GM15510 (cell line): ENCODE results near the gene NHS.

ENCODE experiments used
- POLR2A ChIP-seq: IDR thresholded peaks from 3 replicates; pipeline ENCODE4 v1.6.1; 2011; ENCODE audit warnings: borderline replicate concordance; ENCODE audit not compliant: insufficient read length; ENCODE audit errors: extremely low read depth

The NHS gene

DNA sequence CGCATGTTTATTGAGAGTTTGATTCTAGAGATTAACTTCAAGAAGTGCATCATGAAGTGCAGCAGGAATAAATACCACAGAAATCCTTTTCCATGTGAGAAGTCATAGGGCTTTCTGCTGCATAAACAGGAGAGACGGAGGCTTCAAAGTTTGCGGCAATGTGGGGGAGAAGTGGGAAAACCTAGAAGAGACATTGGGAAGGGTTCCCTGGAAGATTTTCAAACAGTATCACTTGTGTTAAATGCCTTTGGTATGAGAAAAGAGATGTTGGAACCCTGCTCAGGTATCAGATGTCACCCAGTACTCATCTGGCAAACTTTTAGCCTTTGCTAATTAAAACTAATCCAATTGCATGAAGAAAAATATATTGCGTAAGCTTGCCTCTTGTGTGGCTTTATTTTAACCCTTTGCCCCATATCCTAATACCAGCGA lies 15.4 kb downstream of the NHS start:
- TF ChIP-seq POLR2A = no peak

DNA sequence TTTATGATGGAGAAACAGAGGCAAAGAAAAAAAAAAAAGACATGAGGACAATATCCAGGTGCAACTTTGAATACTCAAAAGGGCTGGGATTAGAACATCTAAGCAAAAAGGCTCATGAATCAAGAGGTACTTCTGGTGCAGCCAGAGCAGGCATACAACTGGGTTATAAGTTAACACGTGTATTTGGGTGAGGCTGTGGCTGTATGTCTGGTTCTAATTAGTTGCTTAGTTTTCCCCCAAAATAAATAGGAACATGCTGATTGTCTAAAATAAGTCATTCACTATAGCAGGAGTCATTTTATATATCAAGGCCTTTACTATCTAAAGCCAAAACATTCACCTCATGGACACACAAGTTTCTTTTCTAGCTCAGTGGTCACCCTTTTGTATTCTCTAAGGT lies 20.2 kb downstream of the NHS start:
- TF ChIP-seq POLR2A = no peak

DNA sequence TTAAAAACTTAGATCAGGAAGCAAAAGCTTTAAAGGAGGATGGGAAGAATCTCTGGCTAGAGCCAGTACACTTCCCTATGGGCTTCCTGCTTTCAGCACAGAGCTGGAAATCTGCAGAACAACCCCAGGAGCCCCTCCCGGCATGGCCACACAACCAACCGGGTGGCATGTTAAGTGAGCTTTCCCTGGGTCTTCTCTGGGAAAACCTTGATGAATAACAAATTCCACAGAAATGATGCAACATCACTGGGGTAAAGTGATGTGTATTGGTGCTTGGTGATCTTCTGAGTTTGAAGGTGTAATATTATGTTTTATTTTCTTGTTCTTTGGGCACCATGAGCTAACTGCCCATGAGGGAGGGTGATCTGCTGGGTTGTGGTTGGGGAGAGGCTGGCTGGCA lies 22.1 kb downstream of the NHS start:
- TF ChIP-seq POLR2A = no peak

DNA sequence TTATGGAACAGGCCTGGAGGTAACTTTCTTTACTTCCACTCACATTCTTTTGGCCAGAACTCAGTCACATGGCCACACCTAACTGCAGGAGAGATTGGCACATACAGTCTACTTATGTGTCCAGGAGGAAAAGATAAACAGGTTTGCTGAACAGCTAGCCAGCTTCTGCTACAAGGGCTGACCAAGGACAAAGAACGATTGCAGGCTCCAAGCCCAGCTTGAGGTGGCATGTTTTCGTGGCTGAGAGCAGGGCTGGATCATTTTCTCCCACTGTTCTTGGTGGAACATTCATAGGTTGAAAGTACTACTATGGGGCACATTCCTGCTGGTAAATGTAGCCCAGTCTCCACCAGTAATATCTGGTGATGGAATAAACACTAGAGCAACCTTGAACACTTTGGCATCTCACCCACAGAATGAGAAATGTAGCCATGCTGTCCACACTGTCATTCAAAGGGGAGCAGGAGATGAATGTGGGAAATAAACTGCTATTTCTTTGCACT lies 28.2 kb downstream of the NHS start:
- TF ChIP-seq POLR2A = no peak

DNA sequence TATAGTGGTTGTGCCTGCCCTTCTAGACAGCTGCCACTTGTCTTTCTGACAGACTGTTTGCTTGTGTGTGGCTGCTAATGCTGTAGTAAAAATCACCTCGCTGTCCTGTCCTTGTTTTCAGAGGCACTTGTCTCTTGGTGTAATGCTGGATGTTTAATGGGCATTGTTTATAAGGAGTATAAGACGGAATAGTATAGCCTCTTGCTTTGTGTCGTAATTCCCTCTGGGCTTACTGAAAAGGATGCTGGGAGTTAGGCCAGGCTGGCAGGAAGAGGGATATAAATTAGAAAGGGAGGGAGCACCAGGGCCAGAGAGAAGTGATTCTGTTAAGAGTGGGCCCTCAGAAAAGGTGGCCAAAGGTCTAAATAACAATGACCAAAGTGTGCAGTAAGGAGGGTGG lies 29.0 kb downstream of the NHS start:
- no peak for TF ChIP-seq POLR2A

DNA sequence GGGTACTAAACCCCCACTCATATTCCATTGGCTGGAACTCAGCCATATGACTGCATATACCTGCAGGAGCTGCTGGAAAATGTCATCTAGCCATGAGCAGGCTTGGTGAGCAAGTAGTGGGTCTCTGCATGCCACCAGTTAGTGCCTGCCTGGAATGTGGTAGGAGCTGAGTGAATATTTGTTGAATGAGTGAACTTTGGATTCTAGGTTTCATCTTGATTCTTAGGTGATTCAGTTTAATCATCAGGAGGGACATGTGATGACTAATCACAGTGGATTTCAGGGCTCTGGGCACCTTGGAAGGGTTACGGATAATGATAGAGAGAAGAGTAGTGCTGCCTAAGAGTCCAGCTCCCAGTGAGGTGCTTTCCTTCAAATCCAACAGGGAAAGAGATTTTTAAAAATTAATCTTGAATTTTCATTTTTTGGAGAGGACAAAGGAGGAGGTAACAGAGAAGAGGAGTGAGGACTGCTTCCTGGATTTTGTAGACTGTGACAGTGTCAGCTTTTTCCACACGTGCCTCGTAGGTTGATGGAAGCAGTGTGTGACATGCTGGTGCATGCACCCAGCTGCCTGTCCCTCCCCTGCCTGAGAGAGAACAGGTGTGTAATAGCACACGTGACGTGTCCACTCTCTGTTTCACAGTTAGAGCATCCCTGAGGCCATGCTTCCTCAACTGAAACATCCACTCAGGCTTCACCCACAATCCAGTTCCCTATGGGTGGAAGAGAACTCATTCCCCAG lies 30.4 kb downstream of the NHS start:
- no peak for TF ChIP-seq POLR2A

DNA sequence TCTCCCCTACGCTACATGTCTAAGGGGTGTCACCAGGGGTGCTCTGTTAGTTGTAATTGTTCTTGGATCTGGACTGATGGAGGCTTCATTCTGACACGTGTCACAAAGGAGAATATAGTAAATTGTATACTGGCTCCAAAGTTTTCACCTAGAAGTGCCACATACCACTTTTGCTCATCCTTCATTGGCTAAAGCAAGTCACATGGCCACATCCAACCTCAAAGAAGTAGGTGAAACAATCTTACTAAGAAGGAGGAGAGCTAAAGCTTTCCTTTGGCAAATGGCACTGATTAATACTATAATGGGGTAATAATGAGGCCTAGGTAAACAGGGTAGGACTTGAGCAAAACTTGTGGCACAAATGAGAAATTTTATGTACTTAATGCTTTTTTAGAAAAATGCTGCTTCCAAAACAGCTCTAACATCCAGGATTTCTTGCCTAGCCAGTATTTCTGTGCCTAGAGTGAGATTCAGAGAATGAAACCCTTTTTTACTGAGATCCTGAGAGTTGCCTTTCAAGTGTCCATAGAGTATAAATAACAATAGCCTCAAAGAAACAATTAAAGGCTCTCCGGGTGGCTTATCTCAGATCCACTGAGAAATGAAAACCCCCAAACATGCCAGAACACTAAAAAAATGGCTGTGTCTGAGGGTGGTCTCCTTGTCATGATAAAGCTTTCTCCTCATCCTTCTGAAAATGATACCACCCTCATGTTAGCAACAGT lies 34.7 kb downstream of the NHS start:
- TF ChIP-seq POLR2A = no peak

DNA sequence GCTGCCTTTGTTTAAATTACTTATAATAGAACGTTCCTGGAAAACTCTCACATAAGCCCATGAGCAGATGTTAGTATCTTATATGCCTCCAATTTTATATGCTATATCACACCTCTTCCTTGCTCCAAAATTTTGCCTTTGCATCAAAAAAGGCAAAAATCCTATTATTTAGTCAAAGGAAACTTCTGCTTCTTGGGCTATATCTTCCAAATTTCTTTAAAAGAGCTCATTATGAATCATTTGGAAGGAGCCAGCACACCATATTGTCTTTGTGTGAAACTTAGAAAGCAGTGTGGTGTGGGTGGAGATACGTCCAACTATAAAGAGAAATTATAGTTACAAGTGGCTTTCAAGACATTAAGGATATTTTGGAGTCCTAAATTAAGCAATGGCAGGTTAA lies 35.7 kb downstream of the NHS start:
- TF ChIP-seq POLR2A = no peak

DNA sequence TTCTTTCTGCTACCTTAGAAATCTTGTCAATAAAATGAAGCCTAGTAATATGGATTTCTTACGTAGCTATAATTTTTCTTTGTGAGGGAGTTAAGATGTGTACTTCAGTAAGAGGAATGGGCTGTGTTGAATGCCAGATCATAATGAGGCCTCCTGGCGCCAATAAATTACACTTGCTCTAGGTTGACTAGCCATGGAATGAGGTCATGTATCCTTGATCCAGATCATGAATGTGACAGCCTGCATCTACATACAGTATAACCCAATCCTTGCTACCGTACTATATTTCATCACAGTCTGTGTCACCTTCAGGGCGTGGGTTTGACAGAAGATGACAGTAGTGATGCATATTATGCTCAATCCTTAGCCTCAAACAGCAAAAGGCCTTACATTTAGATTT lies 36.2 kb downstream of the NHS start:
- no peak for TF ChIP-seq POLR2A

DNA sequence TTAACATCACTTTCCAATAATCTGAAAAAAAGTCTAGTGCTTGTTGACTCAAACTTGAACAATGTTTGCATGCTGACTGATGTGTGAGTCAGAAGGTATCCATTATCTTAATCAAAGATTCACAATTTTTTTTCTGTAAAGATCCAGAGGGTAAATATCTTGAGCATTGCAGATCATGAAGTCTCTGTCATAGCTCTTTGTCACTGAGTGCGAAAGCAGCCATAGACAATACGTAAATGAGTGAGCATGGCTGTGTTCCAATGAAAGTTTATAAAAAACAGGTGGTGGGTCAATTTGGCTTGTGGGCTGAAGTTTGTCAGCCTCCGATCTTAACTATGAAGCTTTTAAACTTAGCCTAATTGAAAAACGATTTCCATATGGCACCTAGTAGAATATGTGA lies 37.7 kb downstream of the NHS start:
- TF ChIP-seq POLR2A = no peak

DNA sequence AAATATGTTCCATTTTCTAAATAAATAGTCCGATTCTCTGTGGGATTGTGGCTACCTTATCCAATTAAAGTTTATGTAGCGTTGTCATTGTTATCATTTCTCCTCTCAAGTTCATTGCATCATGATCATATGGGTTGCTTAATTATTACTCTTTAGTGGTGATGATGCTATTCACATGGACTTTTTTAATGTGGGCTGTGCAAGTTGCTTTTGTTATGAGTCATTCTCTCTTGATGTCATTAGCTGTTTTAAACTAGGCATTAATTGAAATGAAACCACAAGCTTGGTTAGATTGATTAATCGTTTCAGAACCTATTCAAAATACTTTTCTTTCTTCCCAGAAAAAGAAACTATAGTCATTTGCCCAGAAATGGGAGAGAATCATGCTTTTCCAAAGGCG lies 38.2 kb downstream of the NHS start:
- no peak for TF ChIP-seq POLR2A

DNA sequence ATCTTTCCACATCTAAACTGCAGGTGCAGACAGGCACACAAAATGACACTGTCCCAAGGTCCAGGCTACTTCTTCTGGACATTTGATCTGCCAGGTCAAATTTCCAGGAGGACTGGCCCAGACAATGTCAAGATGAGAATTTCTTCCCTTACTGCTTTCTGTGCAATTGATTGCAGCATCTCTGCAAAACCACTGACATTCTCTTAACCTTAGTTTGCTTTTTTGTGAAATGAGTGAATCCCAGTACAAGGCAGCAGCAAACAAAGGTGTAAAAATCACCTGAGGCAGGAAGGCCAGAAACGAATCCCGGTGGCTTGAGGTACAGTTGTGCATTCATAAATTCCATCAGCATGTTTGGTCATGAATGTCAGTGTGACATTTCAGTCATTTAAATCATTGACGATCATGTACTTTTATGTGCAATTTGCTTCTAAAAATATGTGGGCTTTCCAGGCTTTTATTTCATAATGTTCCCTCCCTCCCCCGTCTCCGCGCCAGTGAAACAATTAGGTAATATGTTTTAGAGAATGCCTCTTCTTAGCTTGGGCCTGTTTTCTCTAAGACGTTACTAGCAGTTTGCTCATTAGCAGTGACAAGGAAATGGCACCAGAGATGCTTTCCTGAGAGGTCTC lies 39.1 kb downstream of the NHS start:
- no peak for TF ChIP-seq POLR2A

DNA sequence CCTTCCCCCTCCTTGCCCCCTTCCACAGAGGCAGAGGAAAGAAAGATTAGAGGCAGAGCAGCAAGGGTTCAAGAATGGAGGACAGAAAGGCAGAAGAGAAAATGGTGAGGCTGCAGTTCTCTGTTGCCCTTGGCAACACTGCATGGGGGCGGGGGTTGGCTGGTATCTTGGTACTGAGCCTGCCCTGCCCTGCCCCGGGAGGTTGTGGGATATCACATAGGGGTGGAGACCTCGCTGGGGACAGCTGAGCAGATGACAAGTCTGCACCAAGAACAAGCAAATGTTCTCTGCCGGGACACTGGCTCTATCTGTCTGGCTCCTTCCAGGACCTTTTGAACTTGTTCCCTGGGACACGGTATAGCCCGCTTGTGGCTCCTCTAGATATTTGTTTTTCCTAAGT lies 39.8 kb downstream of the NHS start:
- no peak for TF ChIP-seq POLR2A

DNA sequence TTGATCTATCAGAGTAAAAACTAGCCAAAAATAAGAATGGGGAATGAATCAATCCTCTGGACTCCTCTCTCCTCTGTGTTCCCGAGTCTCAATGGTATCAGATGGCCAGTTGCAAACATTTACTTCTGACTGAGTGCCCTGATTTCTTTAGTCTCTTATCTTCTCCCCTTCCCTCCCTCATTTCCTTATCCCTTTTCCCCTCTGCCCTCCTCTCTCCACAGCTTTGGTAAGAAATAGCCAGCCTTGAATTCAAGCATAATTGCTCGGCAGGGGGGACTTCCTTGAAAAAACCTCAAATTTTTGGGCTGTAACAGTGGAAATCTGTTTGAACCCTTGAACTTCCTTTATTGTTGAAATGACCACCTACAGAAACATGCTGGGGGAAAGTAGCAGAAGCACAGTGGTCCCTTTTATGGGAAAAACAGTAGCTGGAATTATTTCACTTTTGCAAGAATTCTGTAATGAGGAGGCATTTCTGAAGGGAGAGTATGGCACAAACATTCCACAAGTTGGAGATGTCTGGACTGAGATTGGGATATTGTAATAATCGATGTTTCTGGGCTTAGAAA lies 40.3 kb downstream of the NHS start:
- no peak for TF ChIP-seq POLR2A

DNA sequence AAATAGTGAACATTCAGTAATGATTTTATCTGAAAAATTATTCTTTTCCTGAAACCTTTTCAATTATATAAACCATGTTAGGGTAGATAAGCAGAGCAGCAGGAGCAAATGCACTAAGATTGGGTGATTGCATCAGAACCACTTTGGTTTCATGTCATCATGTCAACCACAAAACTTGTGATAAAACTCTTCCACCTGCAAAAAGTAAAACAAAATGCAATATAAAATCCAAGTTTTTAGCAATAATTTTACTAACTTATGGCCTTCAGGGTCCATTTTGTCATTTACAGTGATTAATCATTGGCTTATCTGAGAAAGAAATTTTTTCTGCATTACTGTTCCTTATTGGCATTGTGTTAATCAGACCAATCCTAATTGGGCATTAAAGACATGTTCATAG lies 42.4 kb downstream of the NHS start:
- no peak for TF ChIP-seq POLR2A
